ENCODE measurements around the gene TBC1D24.
A peak's percentile ranks its signal among the peaks of the same experiment; 100 is the strongest.
"Not testable (repeated sequence)": the region's sequence is repeated elsewhere in the genome, so short reads cannot be mapped to it uniquely, and the experiment has no call there.

Gene TBC1D24

DNA sequence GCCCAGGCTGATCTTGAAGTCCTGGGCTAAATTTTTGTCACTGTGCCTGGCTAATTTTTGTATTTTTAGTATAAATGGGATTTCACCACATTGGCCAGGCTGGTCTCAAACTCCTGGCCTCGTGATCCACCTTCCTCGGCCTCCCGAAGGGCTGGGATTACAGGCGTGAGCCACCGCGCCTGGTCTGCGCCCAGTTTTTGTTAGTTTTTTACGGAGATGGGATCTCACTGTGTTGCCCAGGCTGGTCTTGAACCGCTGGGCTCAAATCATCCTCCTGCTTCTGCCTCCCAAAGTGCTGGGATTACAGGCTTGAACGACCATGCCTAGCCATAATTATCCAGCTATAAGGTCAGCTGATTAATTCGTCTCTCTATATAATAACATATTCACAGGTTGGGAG is 59.0 kb downstream of the TBC1D24 start:
- no peak for DNase-seq

DNA sequence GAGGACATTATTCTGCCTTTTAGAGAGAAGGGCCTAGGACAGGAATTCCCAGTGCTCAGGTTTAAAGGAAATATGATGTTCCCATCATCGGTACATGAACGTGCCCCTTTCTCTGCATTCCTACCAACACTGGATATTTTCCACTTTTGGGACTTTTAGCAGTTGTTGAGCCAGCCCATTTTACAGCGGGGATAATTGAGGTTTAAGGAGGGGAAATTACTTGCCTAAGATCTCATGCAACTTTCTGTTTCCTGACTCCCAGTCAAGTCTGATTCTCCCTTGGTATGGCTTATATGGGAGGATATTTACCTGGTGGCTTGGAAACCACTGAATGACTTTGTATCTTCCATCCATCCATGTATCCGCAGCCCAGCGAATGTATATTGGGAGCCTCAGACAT is 59.4 kb downstream of the TBC1D24 start:
- not testable (repeated sequence) for DNase-seq

DNA sequence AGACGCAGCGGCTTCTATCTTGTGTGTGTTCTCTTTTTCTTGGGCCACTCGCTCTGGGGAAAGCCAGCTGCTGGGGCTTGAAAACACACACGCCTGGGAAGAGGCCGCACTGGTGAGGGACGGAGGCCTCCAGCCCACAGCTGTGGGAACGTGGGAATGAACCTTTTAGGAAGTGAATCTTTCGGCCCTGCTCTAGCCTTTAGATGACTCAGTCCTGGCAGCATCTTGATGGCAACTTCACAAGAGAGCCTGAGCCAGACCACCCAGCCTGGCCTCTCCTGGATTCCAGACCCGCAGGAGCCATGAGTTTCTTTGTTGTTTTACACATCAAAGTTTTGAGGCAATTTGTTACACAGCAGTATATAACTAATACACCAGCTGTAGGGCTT is 60.7 kb downstream of the TBC1D24 start:
- DNase-seq = peak; percentile 94 to 96 (median 95)

DNA sequence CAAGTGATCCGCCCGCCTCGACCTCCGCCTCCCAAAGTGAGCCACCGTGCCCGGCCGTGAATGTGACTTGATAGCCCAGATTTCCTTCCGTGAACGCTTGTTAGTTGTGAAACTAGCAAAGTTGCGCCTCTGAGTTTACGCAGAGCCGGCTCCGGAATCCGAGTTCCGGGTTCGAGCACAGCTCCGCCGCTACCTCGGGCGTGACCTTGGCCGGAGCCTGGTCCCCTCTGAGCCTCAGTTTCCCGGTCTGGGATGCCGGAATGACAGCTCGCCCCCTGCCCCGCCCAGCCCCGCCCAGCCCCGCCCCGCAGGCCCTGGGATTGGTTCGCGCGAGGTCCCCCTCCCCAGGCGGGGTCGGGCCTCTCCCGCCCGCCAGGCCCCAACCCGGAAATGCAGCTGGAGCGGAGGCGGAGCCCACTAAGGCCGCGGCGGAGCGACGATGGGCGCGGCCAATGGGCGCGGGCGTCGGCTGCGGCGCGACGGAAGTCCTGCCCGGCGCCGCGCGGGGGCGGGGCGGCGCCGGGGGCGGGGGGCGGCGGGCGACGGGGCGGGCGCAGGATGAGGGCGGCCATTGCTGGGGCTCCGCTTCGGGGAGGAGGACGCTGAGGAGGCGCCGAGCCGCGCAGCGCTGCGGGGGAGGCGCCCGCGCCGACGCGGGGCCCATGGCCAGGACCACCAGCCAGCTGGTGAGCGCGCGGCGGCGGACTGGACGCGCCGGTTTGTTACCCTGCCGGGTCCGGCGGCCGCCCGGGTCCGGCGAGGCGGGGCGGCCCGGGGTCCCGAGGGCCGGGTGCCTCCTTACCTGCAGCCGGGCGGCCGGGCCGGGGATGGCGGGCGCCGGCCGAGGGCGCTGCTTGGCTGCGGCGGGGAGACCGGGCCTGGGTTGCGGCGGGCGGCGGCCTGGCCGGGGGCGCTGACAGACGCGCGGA is 62.8 kb downstream of the TBC1D24 start, which contains the start of gene PDPK1:
PDPK1 (plus strand) TSS at position 571 of the 929 bp plus-strand sequence; CDS start at position 663, 92 bp downstream.
- peak; percentile 98 to 100 (median 99) for DNase-seq

DNA sequence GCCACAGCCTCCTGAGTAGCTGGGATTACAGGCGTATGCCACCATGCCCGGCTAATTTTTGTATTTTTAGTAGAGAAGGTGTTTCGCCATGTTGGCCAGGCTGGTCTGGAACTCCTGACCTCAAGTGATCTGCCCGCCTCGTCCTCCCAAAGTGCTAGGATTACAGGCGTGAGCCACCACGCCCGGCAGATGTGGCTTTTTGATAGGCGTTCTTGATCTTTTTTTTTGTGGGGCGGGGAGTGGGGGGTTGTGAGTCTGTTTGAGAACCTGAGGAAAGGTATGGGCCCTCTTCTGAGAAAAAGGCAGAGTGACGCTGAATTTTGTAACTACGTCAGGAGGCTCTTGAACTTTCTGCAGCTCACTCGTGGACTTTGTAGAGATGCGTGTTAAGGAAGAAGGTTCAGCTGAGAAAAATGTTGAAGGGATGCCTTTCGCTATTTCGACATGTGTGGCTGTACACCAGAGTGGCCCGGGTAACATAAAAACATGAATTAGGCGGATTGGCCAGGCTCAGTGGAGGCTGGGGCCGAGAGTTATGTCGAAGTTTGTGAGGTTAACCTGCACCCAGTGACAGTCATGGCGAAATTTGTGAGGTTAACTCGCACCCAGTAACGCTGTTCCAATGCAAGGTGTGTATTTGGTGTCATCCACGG is 64.4 kb downstream of the TBC1D24 start:
- DNase-seq = not testable (repeated sequence)

DNA sequence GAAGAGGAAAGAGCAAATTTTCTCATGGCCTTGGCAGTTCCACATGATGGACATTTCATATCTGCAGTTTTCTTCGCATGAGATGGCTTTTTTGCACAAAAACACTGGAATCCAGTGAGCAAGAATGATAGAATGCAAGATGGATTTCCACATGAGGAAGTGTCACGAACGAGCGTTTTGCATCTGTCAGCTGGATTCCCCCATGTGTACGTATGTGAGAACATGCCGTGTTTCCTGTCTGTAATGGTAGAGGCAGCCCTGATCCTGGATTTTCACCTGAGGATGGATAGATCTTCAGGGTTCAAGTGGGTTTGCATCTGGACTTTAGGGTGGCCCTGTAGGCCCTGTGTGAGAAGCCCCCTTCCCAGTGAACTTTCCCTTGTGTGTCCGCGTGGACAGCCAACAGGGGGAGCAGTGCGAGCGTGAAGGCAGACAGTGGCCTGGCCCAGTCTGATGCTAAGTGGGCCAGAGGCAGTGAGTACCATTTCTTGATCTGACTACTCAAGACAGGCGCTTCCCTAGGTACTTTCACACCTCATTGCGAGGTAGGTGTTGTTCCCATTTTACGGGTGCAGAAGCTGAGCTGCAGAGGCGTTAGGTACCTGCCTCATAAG is 65.0 kb downstream of the TBC1D24 start:
- DNase-seq = peak; percentile 46 to 61 (median 58)

DNA sequence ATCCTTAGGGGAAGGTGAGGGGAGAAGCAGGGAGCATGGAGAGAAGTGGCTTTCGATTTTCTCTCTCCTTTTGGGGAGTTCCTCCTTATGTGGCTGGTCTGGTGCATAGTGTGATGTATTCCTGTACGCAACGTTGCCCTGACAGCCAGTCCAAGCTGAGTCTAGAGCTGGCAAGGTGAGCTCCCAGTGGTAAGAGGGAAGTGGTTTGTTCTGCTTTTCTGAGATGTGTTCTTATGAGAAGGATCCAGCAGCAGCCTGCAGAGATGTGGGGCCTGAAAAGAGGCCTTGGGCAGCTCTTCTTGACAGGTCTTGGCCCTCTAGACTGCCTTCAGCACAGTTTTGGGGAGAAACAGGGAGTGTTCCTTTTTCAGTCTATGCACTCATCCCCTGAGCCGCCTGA is 66.0 kb downstream of the TBC1D24 start:
- not testable (repeated sequence) for DNase-seq

DNA sequence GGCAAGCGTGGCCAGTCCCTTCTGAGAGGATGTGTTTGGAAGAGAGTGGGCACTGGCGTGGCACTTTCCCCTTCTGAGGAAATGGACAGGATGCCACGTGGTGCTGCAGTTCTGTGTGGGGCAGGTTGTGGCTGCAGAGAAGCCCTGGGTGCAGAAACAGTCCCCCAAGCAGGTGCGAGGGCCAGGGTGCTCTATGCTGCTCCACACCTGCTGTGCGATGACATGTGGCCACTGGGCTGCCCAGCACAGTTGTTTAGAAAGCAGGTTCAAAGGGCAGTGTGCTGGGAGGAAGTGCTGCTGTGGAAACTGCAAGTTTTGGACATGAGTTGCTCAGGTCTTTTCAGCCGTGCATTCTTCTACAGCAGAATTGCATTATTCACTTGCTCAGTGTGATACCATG is 66.5 kb downstream of the TBC1D24 start:
- DNase-seq = not testable (repeated sequence)

DNA sequence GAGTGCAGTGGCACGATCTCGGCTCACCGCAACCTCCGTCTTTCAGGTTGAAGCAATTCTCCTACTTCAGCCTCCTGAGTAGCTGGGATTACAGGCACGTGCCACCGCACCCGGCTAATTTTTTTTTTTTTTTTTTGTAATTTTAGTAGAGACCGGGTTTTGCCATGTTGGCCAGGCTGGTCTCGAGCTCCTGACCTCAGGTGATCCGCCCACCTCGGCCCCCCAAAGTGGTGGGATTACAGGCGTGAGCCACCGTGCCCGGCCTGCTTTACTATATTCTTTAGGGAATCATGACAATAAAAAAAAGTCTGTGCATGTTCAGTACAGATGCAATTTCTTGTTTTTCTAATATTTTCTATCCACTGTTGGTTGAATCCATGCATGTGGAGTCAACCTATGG is 68.8 kb downstream of the TBC1D24 start:
- not testable (repeated sequence) for DNase-seq

DNA sequence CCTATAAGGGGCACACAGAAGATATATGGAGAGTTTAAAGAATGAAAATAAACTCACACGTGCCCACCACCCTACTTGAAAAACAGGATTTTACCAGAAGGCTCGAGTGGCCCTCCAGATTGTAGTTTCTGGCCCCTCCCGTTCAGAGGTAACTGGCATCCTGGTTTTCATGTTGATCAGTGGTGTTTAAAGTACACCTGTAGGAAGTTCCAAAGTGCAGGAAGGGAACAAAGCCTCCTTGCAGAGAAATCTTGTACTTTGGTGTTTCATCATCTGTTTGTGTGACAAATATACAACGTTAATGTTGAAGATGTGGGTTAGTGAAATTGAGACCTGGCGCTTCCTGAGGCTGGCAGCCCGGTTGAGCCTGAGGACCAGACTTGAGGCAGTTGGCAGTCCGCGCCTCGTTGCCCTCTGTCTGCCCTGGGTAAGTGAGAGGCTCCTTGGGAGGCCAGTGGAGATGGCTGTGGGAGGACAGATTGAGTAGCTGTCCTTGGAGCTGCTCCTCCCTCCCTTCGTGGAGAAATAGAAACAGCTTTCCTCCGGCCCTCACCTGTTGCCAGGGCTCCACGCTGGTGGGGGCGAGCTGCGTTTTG is 75.5 kb downstream of the TBC1D24 start:
- DNase-seq = not testable (repeated sequence)

DNA sequence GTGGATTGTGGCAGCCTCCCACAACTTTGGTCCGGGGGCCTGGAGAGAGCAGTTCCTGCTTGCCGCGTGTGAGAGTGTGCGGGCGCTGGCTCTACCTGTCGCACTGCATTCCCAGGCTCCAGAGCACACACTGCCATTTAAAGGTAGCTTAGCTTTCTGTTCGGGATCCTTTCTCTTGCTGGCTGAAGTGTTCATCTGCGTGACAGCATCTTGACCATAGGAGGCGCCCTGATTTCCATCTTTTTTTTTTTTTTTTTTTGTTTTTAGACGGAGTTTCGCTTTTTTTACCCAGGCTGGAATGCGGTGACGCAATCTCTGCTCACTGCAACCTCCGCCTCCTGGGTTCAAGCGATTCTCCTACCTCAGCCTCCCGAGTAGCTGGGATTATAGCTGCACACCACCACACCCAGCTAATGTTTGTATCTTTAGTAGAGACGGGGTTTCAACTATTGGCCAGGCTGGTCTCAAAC is 76.5 kb downstream of the TBC1D24 start:
- peak in 2 of 3 donors; percentile 19 to 26 for DNase-seq

DNA sequence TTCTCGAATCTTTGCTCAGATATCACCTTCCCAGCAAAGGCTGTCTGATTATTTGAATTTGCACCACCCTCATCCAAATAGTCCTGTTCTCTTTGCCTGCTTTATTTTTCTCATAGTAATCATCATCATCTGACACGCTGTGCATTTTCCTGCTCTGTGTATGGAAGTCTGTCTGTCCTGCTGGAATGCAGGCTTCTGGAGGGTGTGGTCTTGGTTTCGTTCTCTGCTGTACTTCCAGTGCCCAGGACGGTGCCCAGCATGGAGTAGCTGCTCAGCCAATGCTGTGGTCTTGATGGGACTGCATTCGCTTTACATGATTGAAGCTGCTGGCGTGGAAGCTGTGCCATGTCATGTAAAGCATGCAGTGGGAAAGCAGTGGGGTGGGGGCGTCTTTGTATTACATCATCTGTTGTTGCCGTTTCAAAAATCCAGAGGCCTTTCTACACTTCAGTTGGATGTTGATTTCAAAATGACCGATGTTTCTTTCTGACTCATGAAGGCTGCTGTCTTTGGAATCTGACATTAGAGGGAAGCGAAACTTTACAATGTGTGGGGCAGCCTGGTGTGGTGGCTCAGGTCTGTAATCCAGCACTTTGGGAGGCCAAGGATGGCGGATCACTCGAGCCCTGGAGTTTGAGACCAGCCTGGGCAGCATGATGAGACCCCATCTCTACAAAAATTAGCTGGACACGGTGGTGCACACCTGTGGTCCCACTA is 79.9 kb downstream of the TBC1D24 start:
- DNase-seq = not testable (repeated sequence)
